Brain microvascular endothelial cell (primary cell): Measurements from ENCODE around the gene PITPNM1.
"Not testable (repeated sequence)": the region's sequence is repeated elsewhere in the genome, so short reads cannot be mapped to it uniquely, and the experiment has no call there.

Source experiments
- DNase-seq: peaks from one replicate; pipeline ENCODE4 v3.0.0-alpha.2; 2020
- H3K27ac ChIP-seq: fragments of 250-450 bp; sonication (Bioruptor Pico); 2 replicates; pipeline ENCODE4 v1.5.1; 2020; ENCODE audit warnings: mild to moderate bottlenecking, moderate library complexity
- H3K27me3 ChIP-seq: fragments of 250-450 bp; sonication (Bioruptor Pico); replicated peaks from 2 replicates; pipeline ENCODE4 v1.5.1; 2020; ENCODE audit warnings: mild to moderate bottlenecking
- H3K36me3 ChIP-seq: fragments of 250-450 bp; sonication (Bioruptor Pico); replicated peaks from 2 replicates; pipeline ENCODE4 v1.5.1; 2020; ENCODE audit warnings: mild to moderate bottlenecking
- H3K4me3 ChIP-seq: 2 replicates; pipeline ENCODE4 v1.5.1; 2011; ENCODE audit warnings: low read depth, mild to moderate bottlenecking, control low read depth, low read length, moderate library complexity
- CTCF ChIP-seq: IDR thresholded peaks from 2 replicates; pipeline ENCODE4 v1.5.1; 2011; ENCODE audit warnings: low read depth, mild to moderate bottlenecking, moderate library complexity, low read length, control low read depth, inconsistent platforms; ENCODE audit errors: missing control alignments
- in situ Hi-C: cut with HindIII; loops from 2 replicates; pipeline ENCODE4 v1.10.0; 2017; ENCODE audit warnings: low sequenced_read_pairs, low pct_ligation_motif_present

Gene PITPNM1

GRCh38 chr11:67516806-67517205 lies 11.6 kb upstream of the PITPNM1 start:
- TF ChIP-seq CTCF = no peak
- no peak overlapping the region for H3K27ac ChIP-seq
- in situ Hi-C loops = no loop called here
- no peak for DNase-seq
- no peak overlapping the region for H3K4me3 ChIP-seq
- H3K27me3 ChIP-seq = no peaks in the 10 kb centered on the region
- H3K36me3 ChIP-seq = no peaks in the 10 kb centered on the region

GRCh38 chr11:67514116-67514515 lies 9.0 kb upstream of the PITPNM1 start:
- no peak overlapping the region for H3K27ac ChIP-seq
- no peak overlapping the region for H3K4me3 ChIP-seq
- no peak for DNase-seq
- no peaks in the 10 kb centered on the region for H3K27me3 ChIP-seq
- no peaks in the 10 kb centered on the region for H3K36me3 ChIP-seq
- TF ChIP-seq CTCF = no peak
- in situ Hi-C loops = no loop called here

- H3K27me3 ChIP-seq, H3K36me3 ChIP-seq, H3K27ac ChIP-seq, in situ Hi-C loops, DNase-seq, H3K4me3 ChIP-seq: not testable (repeated sequence)
These were observed 6.4 kb upstream of the PITPNM1 start for GRCh38 chr11:67511558-67511957.

- DNase-seq = no peak
- no peak overlapping the region for H3K4me3 ChIP-seq
- no peaks in the 10 kb centered on the region for H3K27me3 ChIP-seq
- in situ Hi-C loops = no loop called here
- no peak for TF ChIP-seq CTCF
- H3K36me3 ChIP-seq = no peaks in the 10 kb centered on the region
- H3K27ac ChIP-seq = no peak overlapping the region
These were observed 4.8 kb upstream of the PITPNM1 start for GRCh38 chr11:67510023-67510345.

GRCh38 chr11:67508486-67509121 lies 3.4 kb upstream of the PITPNM1 start:
- peak overlapping the region; percentile 81 for H3K4me3 ChIP-seq
- in situ Hi-C loops = no loop called here
- no peaks in the 10 kb centered on the region for H3K36me3 ChIP-seq
- H3K27me3 ChIP-seq = no peaks in the 10 kb centered on the region
- DNase-seq = peak; percentile 96
- no peak for TF ChIP-seq CTCF
- peak overlapping the region; percentile 98 for H3K27ac ChIP-seq

- H3K36me3 ChIP-seq = no peaks in the 10 kb centered on the region
- H3K27me3 ChIP-seq = no peaks in the 10 kb centered on the region
- in situ Hi-C loops = no loop called here
- H3K4me3 ChIP-seq = peak within 1 kb of the TSS; percentile 81
- peak within 1 kb of the TSS; percentile 98 for H3K27ac ChIP-seq
- peak; percentile 100 for DNase-seq
- no peak for TF ChIP-seq CTCF
These were observed 2.8 kb upstream of the PITPNM1 start, which contains the start of gene CDK2AP2 for GRCh38 chr11:67507864-67508485. CDK2AP2 (minus strand) TSS chr11:67508162; CDS start chr11:67508082, 80 bp downstream.
